GM19452 (cell line): ENCODE results near the gene PPOX.

ENCODE experiments used
- ATAC-seq: cut with Tn5 transposase; IDR thresholded peaks from one replicate; pipeline ENCODE4 v1.9.1; 2021; ENCODE audit not compliant: unreplicated experiment

The PPOX gene

DNA sequence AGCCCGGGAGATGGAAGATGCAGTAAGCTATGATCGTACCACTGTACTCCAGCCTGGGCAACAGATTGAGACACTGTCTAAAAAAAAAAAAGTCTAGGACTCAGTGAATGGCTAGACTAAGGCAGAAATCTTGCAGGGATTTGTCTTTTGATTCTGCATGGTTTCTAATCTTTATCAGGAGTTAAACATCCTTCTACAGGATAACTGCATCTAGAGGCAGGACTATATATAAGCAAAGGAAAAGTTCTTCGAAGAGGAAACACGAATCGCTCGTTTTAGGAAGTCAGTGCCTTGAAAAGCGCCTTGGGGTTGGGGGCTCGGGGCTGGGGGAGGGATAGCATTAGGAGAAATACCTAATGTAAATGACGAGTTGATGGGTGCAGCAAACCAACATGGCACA is 13.1 kb upstream of the PPOX start:
- no peak for ATAC-seq

GRCh38 chr1:161153682-161154337 is 12.4 kb upstream of the PPOX start, which contains the start of gene UFC1:
Gene UFC1 (plus strand): TSS chr1:161153978. CDS start chr1:161153998, 20 bp downstream.
- peak; percentile 93 for ATAC-seq

GRCh38 chr1:161157867-161158266 is 8.4 kb upstream of the PPOX start:
- no peak for ATAC-seq

DNA sequence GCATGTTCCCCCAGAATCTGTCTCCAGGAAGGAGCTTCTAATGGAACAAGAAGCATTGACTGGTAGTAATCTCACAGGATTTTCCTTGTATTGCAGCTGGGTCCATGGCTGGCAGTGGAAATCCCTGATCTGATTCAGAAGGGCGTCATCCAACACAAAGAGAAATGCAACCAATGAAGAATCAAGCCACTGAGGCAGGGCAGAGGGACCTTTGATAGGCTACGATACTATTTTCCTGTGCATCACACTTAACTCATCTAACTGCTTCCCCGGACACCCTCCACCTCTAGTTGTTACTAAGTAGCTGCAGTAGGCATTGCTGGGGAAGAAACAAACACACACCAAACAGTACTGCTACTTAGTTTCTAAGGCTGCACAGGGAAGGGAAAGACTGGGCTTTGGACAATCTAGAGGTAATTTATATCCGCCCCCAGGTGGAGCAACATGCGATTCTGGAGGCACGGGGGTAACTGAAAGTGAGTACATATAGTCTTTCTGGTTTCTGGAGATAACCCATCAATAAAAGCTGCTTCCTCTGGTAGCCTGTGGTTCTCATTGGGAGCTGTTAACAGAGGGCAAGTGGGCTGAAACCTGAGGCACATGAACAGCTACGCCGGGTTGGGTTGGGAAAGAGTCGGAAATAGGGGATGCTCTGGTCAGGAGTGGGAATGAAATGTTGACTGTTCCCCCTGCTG is 7.8 kb upstream of the PPOX start:
- ATAC-seq: no peak

GRCh38 chr1:161159087-161159912 is 6.9 kb upstream of the PPOX start, which contains the start of gene USP21:
Gene USP21 (plus strand): TSS chr1:161159500. CDS start chr1:161160641, 1,141 bp downstream.
- peak; percentile 76 for ATAC-seq

GRCh38 chr1:161159913-161160243 is 6.3 kb upstream of the PPOX start:
- no peak for ATAC-seq

- ATAC-seq: no peak
Observed at GRCh38 chr1:161160671-161161145, 5.5 kb upstream of the PPOX start.

- ATAC-seq: no peak
Observed at GRCh38 chr1:161161652-161162051, 4.6 kb upstream of the PPOX start.

- ATAC-seq: no peak
Observed at GRCh38 chr1:161162052-161162451, 4.2 kb upstream of the PPOX start.

DNA sequence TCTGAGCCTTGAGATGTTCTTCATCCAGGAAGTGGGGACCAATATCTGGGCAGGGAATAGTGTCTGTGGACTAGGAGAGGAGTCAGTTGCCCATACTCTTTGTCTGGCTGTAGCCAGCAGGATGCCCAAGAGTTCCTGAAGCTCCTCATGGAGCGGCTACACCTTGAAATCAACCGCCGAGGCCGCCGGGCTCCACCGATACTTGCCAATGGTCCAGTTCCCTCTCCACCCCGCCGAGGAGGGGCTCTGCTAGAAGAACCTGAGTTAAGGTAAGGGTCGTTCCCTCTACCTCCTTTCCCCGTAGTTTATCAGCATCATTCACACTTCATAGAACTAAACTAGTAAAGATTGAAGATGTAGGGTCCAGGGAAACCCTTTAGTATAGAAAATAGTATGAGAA is 3.4 kb upstream of the PPOX start:
- no peak for ATAC-seq

DNA sequence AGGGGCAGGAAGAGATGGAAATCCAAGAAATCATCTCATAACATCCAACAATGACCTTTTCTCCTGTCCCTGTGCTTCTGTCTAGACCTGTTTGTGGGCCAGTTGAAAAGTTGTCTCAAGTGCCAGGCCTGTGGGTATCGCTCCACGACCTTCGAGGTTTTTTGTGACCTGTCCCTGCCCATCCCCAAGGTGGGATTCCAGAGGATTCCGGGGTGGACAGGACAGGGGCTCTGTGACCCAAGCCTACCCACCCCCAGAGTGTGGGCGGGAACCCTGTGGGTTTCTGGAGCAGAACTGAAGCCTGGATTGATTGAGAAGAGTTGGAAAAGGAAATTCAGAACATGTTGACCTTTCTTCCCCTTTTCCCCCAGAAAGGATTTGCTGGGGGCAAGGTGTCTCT is 2.4 kb upstream of the PPOX start:
- ATAC-seq: no peak

GRCh38 chr1:161164901-161165610 is 1.2 kb upstream of the PPOX start:
- ATAC-seq: no peak

DNA sequence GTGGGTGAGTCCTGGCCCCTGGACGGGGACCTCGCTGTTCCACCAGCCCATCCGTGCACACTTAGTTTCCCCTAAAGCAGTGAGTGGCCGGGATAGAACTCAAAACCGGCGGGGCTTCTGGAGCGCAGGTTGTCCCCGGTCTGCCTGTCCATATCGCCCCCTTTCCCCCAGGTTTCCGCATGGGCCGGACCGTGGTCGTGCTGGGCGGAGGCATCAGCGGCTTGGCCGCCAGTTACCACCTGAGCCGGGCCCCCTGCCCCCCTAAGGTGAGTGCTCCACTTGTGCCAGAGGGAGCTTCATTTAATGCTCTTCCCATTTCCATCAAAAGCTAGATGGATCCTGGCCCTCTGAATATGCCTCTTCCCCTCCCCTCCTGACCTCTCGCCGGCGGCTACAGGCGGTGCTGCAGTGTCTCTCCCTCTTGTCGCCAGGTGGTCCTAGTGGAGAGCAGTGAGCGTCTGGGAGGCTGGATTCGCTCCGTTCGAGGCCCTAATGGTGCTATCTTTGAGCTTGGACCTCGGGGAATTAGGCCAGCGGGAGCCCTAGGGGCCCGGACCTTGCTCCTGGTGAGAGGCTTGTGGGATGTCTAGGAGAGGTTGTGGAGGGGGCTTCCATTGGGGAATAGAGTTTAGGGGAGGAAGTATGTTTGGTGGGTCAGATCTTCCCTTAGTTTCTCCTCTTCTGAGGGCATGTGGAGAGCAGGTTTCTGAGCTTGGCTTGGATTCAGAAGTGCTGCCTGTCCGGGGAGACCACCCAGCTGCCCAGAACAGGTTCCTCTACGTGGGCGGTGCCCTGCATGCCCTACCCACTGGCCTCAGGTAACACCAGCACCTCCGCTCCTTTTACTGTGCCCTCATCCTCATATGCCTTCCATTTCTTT is 683 bp downstream of the PPOX start:
- no peak for ATAC-seq

DNA sequence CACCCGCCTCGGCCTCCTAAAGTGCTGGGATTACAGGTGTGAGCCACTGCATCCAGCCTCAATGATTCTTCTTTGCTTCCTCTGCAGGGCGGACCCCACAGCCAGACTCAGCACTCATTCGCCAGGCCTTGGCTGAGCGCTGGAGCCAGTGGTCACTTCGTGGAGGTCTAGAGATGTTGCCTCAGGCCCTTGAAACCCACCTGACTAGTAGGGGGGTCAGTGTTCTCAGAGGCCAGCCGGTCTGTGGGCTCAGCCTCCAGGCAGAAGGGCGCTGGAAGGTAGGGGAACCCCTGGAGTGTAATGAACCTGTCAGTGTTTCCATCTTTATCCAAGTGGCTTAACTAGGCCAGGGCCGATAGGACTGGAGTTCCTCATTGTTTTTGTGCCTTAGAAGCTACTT is 2.7 kb downstream of the PPOX start:
- no peak for ATAC-seq

DNA sequence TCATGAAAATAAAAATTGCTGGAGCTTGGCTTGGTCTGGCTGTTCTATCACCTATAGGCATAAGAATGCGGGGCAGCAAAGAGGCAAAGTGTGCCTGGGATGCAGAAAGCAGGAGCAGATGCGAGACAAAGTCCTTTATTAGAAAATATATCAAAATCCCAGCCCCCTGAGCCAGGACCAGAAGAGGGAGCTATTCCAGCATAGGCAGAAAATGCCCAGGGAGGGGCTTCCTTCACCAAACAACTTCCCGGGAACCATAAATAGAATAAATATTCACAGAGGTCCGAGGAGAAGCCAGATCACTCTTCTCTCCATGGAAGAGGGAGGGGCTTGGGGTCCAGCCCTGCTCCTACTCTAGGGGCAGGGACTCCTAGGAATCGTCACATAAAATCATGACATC is 5.0 kb downstream of the PPOX start:
- ATAC-seq: no peak

- ATAC-seq: no peak
Observed at GRCh38 chr1:161171696-161172095, 5.5 kb downstream of the PPOX start.

GRCh38 chr1:161172349-161172748 is 6.1 kb downstream of the PPOX start:
- ATAC-seq: no peak

DNA sequence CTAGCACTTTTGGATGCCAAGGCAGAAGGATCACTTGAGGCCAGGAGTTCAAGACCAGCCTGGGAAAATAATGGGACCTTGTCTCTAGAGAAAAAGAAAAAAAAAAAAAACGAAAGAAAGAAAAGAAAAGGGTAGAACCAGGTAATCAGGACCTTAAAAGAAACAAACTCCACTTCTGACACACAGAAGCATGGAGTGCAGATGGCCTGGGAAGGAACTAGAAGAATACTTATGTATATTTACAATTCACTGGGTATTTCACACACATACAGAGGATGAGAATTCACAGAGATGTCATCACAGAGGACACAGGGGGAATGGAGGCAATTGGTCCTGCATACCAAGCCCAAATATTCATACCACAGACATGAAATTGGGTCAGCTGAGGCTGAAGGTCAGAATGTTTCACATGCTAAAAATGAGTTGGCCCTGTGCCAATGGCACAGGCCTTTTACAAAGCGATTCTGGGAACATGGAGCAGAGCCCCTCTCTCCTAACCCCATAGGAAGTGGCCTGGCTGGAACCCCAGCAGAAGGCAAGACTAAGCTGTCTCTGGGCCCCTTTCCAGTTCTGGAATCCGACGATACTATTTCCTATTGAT is 6.7 kb downstream of the PPOX start:
- ATAC-seq: no peak

GRCh38 chr1:161173711-161174110 is 7.5 kb downstream of the PPOX start:
- no peak for ATAC-seq

GRCh38 chr1:161174911-161175310 is 8.7 kb downstream of the PPOX start:
- no peak for ATAC-seq
